Activated T-cell treated with anti-CD3 and anti-CD28 coated beads for 4 hours (primary cell): ENCODE data around the gene MKI67.

Experiments
- DNase-seq: peaks from one replicate; pipeline ENCODE4 v3.0.0-alpha.2; 2020

The MKI67 gene

DNA sequence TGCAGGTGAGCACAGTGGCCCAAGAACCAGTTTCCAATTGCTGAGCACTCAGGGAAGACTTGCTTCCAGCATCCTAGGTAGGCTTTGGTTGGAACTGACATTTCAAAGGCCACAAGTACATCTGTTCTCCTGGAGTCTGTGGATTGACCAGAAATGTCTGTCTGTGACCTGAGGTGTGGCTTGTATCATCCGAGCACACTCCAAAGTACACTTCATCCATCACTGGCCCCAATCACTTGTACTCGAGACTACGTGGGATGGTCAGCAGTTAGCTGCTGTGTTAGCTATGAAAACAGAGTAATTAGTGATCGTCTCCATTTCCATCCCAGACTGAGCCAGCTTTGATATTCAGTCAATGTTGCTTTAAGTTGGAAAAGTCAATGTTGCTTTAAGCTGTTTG lies 45.0 kb downstream of the MKI67 start:
- no peak for DNase-seq

DNA sequence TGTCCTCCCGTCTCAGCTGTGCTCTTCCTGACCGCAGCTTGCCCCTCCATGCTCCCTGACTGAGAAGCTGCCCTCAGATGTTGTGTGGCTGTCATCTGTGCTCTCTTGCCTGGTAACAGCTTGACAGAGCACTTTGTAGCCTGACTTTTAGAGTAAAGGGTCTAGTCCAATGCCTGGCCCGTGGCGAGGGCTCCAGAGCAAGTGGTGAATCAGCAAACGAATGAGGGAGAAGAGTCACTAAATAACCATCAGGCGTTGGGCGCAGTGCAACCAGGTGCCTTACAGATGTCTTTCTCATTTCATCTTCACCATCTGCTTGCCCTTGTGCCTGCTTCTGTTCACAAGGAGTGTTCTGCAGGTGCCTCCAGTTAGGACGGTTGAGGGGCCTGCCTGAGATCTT lies 45.6 kb downstream of the MKI67 start:
- DNase-seq, result no peak

DNA sequence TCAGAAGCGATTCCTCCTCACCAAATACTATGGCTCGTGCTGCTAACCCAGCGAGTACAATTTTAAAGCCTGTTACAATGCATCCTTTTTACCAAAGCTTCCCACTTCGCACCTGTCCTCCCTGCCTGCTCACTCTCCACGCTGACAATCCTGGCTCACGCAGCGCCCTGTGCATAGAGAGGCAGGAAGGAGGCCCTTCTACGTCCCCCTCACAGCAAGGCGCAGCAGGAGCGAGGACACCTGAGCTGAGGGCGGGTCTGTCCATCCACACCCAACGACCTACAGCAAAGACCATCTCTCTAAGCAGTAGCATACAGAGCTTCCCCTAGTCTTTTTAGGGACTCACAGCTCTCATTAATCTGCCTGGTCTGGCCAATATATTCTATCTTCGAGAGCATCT lies 46.0 kb downstream of the MKI67 start:
- no peak for DNase-seq

DNA sequence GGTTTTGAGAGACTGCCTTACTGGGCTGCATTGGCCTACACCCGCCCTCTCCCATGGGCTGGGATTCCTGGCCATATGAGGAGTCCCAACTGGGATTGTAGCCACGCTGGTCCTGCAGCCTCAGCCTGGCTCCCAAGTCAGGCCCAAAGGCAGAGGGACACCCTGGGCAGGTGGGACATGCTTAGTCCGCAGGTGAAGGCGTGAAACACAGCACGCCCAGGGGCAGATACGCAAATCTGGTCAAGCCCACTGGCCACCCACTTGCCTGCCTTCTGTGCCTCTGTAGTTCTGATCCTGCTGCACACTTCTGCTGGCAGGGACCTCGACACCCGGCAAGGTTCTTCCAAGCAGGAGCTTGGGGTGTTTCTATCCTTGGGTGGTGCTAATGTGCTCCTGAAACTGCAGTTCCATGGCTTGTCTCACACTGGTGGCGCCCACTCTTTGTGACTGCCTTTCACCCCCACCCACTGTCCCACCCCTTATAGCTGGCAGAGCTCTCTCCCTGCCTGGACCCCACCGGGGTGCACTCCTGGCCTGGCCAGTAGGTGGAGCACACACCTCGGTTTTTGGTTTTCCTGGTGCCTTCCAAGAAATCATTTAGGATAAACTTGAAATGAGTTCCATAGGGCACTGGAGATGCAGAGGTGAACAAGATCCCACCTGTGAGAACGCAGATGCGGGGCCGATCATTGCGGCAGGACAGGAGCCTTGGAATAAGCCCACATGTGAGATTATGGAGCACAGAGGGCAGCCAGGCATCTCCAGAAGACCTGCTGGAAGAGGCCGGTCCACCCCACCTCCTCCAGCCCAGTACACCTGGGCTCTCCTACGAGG lies 47.9 kb downstream of the MKI67 start:
- no peak for DNase-seq

DNA sequence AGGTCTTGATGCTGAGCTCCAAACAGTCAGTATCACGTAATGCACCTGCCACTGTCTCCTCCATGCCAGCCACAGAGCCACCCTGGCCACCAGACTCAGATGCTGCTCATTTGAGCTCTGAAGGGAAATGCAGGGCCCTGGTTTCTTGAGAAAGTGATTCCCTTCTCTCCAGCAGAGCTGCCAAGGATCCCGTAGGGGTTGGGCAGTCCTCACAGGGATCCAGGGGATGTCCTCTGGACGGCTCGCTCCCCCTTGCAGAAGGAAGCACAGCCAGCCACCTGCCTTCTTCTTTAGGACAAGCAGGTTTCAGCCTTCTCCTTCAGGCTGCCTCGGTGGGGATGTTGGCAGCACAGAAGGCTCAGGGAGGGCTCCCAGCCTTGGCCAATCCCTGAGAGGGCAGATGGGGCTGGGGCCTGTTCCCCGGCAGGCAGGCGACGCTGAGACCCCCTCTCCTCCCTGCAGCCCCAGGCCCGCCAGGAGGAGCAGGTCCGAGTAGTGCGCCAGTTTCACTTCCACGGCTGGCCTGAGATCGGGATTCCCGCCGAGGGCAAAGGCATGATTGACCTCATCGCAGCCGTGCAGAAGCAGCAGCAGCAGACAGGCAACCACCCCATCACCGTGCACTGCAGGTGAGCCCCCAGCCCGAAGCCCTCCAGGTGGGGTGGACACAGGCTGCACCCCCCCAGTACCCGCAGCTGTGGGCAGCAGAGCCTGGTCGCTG lies 48.9 kb downstream of the MKI67 start:
- no peak for DNase-seq

DNA sequence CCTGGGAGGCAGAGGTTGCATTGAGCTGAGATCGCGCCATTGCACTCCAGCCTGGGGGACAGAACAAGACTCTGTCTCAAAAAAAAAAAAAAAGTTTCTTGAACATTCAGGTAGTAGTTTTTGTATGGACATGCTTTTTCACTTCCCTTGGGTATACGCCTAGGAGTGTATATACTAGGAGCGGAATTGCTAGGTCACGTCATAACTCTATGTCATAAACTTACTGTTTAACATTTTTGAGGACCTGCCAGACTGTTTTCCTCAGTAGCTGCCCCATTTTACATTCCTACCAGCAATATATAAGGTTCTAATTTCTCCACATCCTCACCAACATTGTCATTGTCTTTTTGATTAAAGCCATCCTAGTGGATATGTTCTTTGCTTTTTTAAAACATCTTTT lies 51.6 kb downstream of the MKI67 start:
- no peak for DNase-seq

DNA sequence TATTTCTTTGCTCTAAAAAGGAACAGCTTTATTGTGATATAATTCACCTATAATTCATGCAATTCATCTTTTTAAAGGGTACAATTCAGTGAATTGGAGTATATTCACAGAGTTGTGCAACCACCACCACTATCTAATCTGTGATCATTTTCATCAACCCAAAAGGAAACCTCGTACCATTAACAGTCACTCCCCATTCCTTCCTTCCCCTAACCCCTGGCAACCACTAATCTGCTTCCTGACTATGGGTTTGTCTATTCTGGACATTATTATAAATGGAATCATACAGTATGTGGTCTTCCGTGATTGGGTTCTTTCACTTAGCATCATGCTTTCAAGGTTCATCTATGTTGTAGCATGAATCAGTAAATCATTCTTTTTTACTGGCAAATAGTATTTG lies 52.3 kb downstream of the MKI67 start:
- DNase-seq, result no peak

DNA sequence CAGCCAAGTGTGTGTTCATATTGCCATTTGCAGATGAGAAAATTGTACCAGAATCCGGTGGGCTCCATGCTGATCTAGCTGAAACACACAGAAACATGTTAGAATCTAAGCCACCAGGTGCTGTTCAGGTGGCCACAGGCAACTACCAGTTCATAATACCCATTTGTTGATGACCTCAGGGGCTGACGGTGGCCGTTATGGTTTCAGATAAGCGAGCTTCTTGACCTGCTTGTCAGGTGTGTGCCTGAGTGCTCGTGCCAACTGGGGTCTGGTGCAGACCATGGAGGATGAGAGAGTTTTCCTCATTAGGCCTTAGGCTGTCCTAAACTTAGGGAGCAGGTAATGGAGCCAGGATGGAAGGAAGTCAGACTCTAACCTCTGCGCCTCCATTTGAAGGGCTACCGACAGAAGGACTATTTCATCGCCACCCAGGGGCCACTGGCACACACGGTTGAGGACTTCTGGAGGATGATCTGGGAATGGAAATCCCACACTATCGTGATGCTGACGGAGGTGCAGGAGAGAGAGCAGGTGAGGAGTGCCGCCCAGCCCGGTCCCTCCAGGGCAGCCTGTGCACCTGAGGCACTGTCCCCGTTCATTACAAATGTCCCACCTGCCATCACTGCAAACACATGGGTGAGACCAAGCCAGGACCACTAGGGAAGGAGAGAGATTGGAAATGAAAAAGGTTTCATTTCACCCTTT lies 53.1 kb downstream of the MKI67 start:
- DNase-seq, result no peak

DNA sequence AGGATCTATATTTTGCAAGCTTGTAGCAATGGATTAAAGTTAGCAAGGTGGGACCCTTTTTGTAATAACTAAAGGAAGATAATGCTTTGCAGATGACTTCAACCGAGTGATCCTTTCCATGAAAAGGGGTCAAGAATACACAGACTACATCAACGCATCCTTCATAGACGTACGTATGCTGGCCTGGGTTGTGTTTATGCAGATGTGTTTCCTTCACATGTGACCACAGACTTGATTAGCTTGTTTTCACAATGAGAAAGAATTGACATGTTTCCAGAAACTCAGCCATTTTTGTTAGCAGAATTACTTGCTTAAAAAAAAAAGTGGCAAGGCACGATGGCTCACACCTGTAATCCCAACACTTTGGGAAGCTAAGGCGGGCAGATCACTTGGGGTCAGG lies 54.2 kb downstream of the MKI67 start:
- DNase-seq, result no peak

DNA sequence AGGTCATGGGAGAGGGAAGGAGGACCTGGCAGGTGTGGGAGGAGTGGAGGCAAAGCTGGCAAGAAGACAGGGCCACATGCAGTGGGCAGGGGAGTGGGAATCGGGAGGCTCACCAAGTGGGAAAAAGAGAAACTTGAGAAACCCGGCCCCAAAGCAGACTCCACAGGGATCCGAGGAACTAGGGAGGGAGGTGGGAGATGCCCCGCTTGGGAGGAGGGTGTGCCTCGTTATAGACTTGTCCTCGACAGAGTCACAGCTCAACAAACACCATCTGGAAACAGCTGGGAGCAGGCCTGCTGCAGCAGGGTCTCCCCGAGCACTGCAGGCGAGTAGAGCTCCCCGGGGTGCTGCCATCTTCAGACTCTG lies 54.8 kb downstream of the MKI67 start:
- DNase-seq, result no peak

DNA sequence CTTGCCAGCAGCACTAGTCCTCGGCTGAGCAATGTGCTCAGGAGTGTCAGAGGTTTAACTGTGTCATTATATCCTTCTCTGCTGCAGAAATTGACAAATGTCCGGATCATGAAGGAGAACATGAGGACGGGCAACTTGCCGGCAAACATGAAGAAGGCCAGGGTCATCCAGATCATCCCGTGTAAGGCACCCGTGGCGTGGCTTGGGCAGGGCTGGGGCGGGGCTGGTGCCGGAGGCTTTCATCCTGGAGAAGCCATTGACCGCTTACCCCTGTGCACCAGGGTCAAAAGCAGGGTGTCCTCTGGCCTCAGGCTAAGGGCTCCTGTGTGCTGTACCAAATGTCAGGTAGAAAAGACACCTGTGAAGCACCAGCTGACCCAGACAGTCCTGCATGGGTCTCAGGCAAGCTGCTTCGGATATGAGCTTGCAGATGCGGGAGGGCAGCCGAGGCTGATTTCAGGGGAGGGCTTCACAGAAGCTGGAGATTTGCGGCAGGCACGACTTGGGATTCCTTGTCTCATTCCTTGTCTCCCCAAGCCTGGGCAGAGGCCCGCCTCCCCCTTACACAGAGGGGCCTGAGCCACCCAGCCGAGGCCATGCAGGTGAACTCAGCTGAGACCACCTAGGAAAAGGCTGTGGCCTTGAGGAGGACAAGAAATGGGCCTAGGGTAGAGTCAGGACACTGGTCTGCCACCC lies 55.4 kb downstream of the MKI67 start:
- no peak for DNase-seq

DNA sequence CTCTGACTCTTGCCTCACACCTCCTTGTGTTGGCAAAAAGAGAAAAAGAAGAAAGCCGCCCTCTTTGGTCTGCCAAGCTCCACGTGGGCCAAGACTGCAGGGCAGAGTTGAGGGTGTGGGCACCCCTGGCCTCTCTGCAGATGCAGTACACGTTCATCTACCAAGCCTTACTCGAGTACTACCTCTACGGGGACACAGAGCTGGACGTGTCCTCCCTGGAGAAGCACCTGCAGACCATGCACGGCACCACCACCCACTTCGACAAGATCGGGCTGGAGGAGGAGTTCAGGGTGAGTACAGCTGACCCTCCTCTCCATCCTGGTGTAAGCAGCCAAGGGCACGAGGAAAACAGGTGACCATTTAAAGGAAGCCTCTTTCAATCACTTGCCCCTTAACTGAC lies 56.1 kb downstream of the MKI67 start:
- DNase-seq, result no peak

DNA sequence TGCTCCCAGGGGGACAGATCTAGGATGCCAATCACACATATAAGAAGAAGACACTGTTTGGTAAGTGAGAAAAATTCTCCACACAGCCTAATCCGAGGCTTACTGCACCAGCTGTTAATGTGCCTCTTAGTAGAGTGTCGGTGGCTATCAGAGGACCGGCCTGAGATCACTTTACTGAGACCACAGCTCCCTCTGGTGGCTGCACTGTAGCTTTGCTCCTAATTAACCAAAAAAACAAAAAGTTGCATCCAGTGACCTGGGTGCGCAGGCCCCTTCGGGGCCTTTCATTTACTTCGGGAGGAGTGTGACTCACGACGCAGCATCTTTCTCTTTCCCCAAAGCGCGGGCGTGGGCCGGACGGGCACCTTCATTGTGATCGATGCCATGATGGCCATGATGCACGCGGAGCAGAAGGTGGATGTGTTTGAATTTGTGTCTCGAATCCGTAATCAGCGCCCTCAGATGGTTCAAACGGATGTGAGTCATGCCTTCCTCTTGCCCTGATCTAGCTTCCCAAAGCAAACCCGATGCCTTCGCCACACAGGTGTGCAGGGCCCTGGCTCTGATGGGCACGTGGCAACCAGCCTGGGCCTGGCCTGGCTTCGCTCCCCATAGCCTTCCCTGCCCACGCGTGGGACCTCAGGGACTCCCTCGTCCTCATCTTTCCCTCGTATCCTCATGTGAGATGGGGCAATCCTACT lies 56.7 kb downstream of the MKI67 start:
- peak; percentile 71 for DNase-seq

DNA sequence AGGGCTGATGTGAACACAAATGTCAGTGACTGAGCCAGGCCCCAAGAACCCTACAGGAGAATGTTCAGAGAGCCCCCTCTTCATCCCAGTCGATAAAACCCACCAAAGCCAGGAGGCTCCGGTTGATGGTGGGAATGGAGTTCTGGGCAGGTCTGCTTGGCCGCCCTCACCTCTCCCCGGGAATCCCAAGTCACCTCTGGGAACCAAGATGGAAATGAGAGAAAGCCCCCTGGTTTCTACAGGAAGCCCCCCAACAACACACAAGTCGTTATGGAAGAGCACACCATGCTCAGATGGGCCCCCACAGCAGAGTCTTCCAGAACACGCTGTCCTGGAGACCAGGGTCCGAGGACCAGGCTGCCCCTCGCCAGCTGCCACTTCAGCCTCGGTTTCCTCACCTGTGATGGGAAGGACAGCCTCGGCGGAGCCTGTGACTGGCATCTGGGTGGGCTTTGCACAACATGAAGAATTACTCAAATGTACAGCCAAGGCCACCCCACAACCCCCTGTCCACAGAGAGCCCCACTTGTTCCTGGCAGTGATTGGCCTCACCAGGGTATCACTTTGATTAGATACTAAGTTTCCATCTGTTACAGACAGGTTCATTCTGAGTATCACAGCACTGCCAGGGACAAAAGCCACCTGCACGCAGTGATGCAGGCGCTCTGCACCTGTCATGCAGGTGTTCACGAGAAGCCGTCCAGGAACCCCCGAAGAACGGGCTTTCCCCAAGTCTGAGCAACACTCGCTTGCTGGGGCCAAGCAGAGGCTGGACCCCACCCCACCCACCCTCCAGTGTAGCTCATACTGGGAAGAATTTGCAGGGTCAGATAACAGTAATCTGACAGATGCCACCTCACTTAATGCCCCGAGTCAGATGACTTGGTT lies 57.6 kb downstream of the MKI67 start:
- no peak for DNase-seq

DNA sequence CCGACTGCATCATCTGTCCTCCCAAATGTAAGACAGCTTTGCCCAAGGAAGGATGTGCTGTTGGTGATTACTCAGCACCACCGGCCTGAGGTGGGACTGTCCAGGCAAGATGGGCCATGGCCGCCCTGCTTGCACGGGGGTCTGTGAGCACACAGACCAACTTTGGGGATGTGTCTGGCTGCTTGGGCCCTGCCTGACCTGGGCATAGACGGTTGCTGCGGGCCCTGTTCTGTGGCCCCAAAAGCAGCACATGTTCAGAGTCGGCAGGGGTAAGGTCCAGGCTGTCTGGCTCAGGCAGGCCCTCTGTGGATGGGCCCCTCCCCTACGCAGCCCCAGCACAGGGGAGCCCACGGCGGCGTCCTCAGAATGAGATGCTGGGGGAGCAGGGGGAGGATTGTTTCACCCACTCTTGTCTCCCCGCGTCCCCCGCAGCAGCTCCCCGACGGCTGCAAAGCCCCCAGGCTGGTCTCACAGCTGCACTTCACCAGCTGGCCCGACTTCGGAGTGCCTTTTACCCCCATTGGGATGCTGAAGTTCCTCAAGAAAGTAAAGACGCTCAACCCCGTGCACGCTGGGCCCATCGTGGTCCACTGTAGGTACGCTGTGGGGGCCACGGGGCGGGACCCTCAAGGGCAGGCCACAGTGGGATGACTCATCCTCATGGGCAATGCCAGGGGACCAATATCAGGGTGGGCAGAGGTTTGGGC lies 58.4 kb downstream of the MKI67 start:
- DNase-seq, result no peak

DNA sequence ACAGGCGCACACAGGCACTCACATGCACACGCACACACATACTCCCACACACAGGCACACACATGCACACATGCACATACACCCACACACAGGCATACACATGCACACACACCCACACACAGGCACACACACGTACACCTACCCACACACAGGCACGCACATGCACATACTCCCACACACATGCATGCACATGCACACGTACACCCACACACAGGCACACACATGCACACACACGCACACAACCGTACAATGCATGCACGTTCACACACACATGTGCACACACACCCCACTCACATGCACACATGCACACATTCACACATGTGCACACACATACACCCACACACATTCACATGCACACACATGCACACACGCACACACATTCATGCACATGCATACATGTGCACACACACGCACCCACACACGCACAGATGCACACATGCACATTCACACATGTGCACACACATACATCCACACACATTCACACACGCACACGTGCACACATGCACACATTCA lies 59.3 kb downstream of the MKI67 start:
- no peak for DNase-seq

DNA sequence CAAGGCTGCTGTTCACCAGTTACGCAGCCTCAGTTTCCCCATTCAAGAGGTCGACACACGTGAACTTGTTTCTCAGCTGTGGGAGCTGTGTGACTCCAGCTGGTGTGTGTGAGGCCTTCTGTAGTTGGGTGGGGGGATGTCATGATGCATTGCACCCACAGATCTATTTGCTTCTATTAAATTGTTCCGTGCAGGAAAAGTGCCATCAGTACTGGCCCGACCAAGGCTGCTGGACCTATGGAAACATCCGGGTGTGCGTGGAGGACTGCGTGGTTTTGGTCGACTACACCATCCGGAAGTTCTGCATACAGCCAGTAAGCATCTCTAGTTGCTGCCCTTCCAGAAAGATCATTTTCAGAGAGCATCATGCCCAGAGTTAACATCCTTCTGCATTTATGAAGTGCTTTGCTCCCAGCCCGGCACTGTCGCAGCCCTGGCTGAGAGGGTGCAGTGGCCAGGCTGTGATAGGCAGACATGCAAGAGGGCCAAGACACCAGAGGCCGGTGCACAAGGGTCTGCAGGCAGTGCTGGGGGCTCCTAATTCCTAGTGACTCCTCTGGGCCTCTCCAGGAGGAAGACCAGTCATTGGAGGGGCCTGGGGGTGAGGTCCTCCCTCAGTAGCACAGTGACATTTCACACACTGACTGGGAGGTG lies 60.2 kb downstream of the MKI67 start:
- no peak for DNase-seq

DNA sequence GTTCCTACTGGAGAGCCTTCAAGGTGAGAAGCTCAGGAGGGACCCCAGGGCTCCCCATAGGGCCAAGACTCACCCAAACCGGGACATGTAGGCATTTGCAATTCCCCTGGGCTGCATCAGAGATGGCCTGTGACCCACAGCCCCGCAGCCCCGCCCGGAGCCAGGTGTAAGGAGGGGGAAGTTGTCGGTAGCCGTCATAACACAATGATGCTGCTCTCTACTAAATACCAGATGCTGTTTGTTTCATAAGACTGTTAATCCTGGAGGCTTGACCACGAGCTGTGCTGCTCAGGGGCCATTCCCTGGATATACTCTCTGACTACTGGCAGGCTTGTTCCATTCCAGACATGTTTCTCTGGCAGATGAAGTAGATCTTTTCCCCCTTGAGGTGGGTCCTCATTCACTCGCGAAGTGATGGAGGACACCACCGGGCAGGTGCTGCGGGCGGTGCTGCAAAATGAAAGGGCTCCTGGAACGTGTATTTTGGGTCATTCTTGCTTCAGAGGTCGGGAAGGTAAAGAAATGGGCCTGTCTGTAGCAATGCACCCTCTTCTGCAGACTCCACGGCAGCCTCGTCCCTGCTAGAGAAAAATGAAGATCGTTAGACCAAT lies 61.1 kb downstream of the MKI67 start:
- no peak for DNase-seq

DNA sequence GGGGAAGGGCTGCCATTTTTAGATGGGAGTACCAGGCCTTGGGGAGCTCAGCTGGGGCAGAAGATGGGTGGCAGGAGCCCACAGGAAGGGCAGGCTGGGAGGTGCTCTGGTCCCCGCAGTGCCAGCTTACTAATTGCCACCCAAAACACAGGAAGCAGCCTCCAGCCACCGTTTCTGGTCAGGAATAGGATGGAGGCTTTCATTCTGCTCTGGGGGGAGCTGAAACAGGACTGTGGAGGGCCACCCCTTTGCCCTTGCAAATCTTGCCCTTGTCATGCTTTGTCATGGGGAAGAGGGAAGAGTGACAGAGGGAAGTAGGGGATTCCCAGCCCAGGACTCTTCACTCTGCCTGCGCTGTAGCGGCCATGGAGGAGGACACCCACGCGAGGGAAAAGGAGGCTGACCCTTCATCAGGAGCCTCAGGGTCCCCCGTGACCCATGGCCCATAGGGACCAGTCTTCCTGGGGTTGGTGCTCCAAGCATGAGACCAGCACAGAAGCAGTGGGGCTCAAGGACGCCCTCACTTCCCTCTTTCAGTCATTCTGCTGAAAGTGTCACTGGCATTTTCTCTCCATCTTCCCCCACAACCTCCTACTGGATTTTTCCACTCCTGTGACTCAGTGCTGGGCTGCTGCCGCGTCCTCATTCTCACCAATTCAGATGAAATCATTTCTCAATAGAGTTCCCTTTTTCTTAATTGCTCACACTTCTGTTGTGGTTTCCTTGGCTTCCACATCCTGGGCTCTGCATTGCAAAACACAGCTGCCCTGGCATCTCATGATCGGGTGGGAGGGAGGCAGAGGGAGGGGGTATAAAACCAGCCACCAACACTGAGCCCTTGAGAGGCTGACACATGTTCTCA lies 61.9 kb downstream of the MKI67 start:
- peak; percentile 61 for DNase-seq
